HepG2 (cell line): ENCODE measurements around the gene FHIT. TPM values are rescaled to one million over a fixed set of nuclear protein-coding genes. Genes with fewer than 3 reads are reported as not detected.

Source experiments
- ATAC-seq: fragments of 200-7000 bp; cut with Tn5 transposase; 3 replicates; pipeline ENCODE4 v1.9.1; 2020; ENCODE audit warnings: mild to moderate bottlenecking, moderate library complexity
- BruUV-seq: library from RNA; stranded (reverse); fragments of 400-500 nt; replicated peaks from 2 replicates; lab custom pipeline; 2021; lab: Mats Ljungman, UMichigan
- CTCF ChIA-PET: fragments of 300-600 bp; formaldehyde crosslinking; extraction: SDS; loops from one replicate; lab custom pipeline; 2021; ENCODE audit warnings: low total read pairs, inconsistent platforms, low intra/inter-chr PET ratio; lab: Yijun Ruan, JAX
- POLR2A ChIA-PET: fragments of 350-600 bp; sonication (Branson Sonifier 250); formaldehyde crosslinking; loops from one replicate; lab custom pipeline; 2020; ENCODE audit warnings: antibody characterized with exemption, inconsistent platforms; lab: Yijun Ruan, JAX
- DNase-seq: peaks from one replicate; pipeline ENCODE4 v3.0.0-alpha.2; 2015; ENCODE audit warnings: low spot score
- FAIRE-seq: peaks from 3 replicates; lab custom pipeline; 2011; peaks lifted over from hg19 to GRCh38; lab: Jason Lieb, UNC
- H2AFZ ChIP-seq: one replicate; pipeline ENCODE4 v1.6.1; 2011; ENCODE audit warnings: low read length, inconsistent platforms
- H3K27ac ChIP-seq: fragments of 300-600 bp; 3 replicates; pipeline ENCODE4 v1.8.0; 2011; ENCODE audit warnings: mixed run types, mild to moderate bottlenecking, mixed read lengths, low read length, inconsistent platforms; ENCODE audit not compliant: insufficient read depth; ENCODE audit errors: extremely low read length
- H3K27me3 ChIP-seq, 2 experiments: fragments of 200-600 bp in 1 of 2; 2 replicates in 1 of 2; 3 replicates in 1 of 2; pipeline versions ENCODE4 v1.6.0 to v1.8.0; 2011; ENCODE audit warnings: low read length in 2 of 2, mild to moderate bottlenecking in 2 of 2, moderate library complexity in 2 of 2, inconsistent platforms in 1 of 2; ENCODE audit not compliant: insufficient read depth in 2 of 2, control insufficient read depth in 1 of 2
- H3K36me3 ChIP-seq, 2 experiments: fragments of 200-600 bp in 1 of 2; replicated peaks in 1 of 2; 2 replicates in 1 of 2; 3 replicates in 1 of 2; pipeline versions ENCODE4 v1.5.1 to v1.8.0; 2011; ENCODE audit warnings: low read length in 2 of 2, inconsistent platforms in 1 of 2; ENCODE audit not compliant: insufficient read depth in 2 of 2, control insufficient read depth in 1 of 2
- H3K4me1 ChIP-seq: 2 replicates; pipeline ENCODE4 v1.5.1; 2012; ENCODE audit warnings: low read length, inconsistent platforms; ENCODE audit not compliant: insufficient read depth
- H3K4me2 ChIP-seq: 2 replicates; pipeline ENCODE4 v1.6.0; 2011; ENCODE audit warnings: low read depth, low read length, inconsistent platforms
- H3K4me3 ChIP-seq, 3 experiments: fragments of 200-600 bp in 1 of 3; sonication (generic), shearing (Covaris generic) in 1 of 3; replicated peaks in 1 of 3; 2 replicates each; pipeline ENCODE4 v1.5.1; 2011 to 2016; ENCODE audit warnings: low read length in 3 of 3, inconsistent platforms in 2 of 3, low read depth in 2 of 3, mild to moderate bottlenecking in 2 of 3, control low read depth in 1 of 3, mixed read lengths in 1 of 3; ENCODE audit not compliant: insufficient read depth in 1 of 3
- H3K79me2 ChIP-seq: one replicate; pipeline ENCODE4 v1.6.1; 2011; ENCODE audit warnings: low read length, inconsistent platforms; ENCODE audit not compliant: insufficient read depth
- H3K9ac ChIP-seq: 2 replicates; pipeline ENCODE4 v1.6.0; 2011; ENCODE audit warnings: mild to moderate bottlenecking, low read depth, low read length, inconsistent platforms; ENCODE audit not compliant: insufficient read depth
- H3K9me3 ChIP-seq: 2 replicates; pipeline ENCODE4 v1.5.1; 2012; ENCODE audit warnings: mild to moderate bottlenecking, low read length
- H4K20me1 ChIP-seq: 2 replicates; pipeline ENCODE4 v1.6.0; 2011; ENCODE audit warnings: inconsistent platforms, mild to moderate bottlenecking, low read length, moderate library complexity; ENCODE audit not compliant: insufficient read depth
- BCL3 ChIP-seq: sonication (generic); formaldehyde crosslinking; IDR thresholded peaks from 2 replicates; pipeline ENCODE4 v1.5.1; 2020; ENCODE audit warnings: mild to moderate bottlenecking, missing genetic modification reagents, moderate library complexity
- CHD4 ChIP-seq: fragments of 200-600 bp; sonication (generic); IDR thresholded peaks from 2 replicates; pipeline ENCODE4 v1.7.0; 2017; ENCODE audit warnings: mild to moderate bottlenecking, low read length, borderline replicate concordance
- DNMT3B ChIP-seq: conservative IDR thresholded peaks from 2 replicates; pipeline ENCODE4 v1.6.1; 2016; ENCODE audit warnings: missing biosample characterization, control low read depth
- HMGXB4 ChIP-seq, 2 experiments: sonication (generic) in 1 of 2; formaldehyde crosslinking in 1 of 2; IDR thresholded peaks; 2 replicates each; pipeline versions ENCODE4 v1.4.0 to v1.6.1; 2018 to 2020; ENCODE audit warnings: missing genetic modification reagents in 2 of 2, borderline replicate concordance in 1 of 2, low read depth in 1 of 2, mild to moderate bottlenecking in 1 of 2, missing biosample characterization in 1 of 2
- MLX ChIP-seq: IDR thresholded peaks from 2 replicates; pipeline ENCODE4 v1.6.1; 2016
- SCMH1 ChIP-seq: sonication (generic); formaldehyde crosslinking; IDR thresholded peaks from 2 replicates; pipeline ENCODE4 v1.9.0; 2021; ENCODE audit warnings: missing genetic modification reagents, mild to moderate bottlenecking, borderline replicate concordance
- TFAP4 ChIP-seq: sonication (generic); IDR thresholded peaks from 2 replicates; pipeline ENCODE4 v1.6.1; 2016; ENCODE audit warnings: low read depth, borderline replicate concordance
- TRAFD1 ChIP-seq: sonication (generic); formaldehyde crosslinking; IDR thresholded peaks from 2 replicates; pipeline ENCODE4 v1.5.1; 2020; ENCODE audit warnings: missing genetic modification reagents, mild to moderate bottlenecking, borderline replicate concordance
- XRCC5 ChIP-seq: fragments of 200-400 bp; formaldehyde crosslinking; optimal IDR thresholded peaks from 2 replicates; pipeline ENCODE3; 2017; ENCODE audit warnings: mild to moderate bottlenecking, low read length
- ZNF281 ChIP-seq: sonication (generic); formaldehyde crosslinking; IDR thresholded peaks from 2 replicates; pipeline ENCODE4 v1.4.0; 2020; ENCODE audit warnings: missing genetic modification reagents, borderline replicate concordance
- ZNF460 ChIP-seq: sonication (generic); formaldehyde crosslinking; IDR thresholded peaks from 2 replicates; pipeline ENCODE4 v1.5.1; 2020; ENCODE audit warnings: missing genetic modification reagents, mild to moderate bottlenecking, borderline replicate concordance
- ZNF512 ChIP-seq: sonication (generic); formaldehyde crosslinking; IDR thresholded peaks from 2 replicates; pipeline ENCODE4 v1.4.0; 2020; ENCODE audit warnings: mild to moderate bottlenecking, missing genetic modification reagents
- ZNF713 ChIP-seq: sonication (generic); formaldehyde crosslinking; IDR thresholded peaks from 2 replicates; pipeline ENCODE4 v1.4.0; 2020; ENCODE audit warnings: mild to moderate bottlenecking, missing genetic modification reagents
- WGBS: methylation state at CpG from one replicate; pipeline ENCODE4 v1.1.6; 2017; ENCODE audit warnings: low lambda C conversion rate; 5-methylcytosine and 5-hydroxymethylcytosine counted together
- in situ Hi-C: cut with HindIII; loops from 2 replicates; pipeline ENCODE4 v1.10.0; 2017; ENCODE audit warnings: low pct_unique_long_range_greater_than_20kb; ENCODE audit not compliant: extremely low pct_ligation_motif_present
- intact Hi-C: fragments of 100-400 bp; cut with micrococcal nuclease; formaldehyde crosslinking; loops from one replicate; pipeline ENCODE4 v1.10.0; 2022; ENCODE audit not compliant: unreplicated experiment
- polyA plus RNA-seq, 8 experiments: library from polyadenylated mRNA; depleted of rRNA in 3 of 8; stranded (reverse) in 7 of 8; unstranded in 1 of 8; fragments of >200 nt; fragmentation: Illumina TruSeq in 4 of 8; extraction: Trizol in 4 of 8; gene quantifications; 2 replicates each; pipeline versions ENCODE4 v1.2.1 to v1.2.3, GENCODE V29; 2011 to 2016; ENCODE audit warnings: low read depth in 4 of 8, missing spikeins in 1 of 8, mixed read lengths in 1 of 8; ENCODE audit not compliant: insufficient read depth in 1 of 8
- total RNA-seq, 5 experiments: library from RNA; depleted of rRNA; stranded (reverse); fragments of >200 nt; fragmentation: Illumina TruSeq; extraction: Trizol; gene quantifications; 2 replicates each; pipeline ENCODE4 v1.2.3, GENCODE V29; 2016; ENCODE audit warnings: low read depth in 1 of 5

The FHIT gene
- total and polyA plus RNA-seq, 2 of the 13 experiments (the other 11 are each of a cell fraction or from before 2014, with no cell fraction given), result 4.0 to 4.6 TPM

- no peak for FAIRE-seq
- ChIA-PET POLR2A (no interaction called here), CTCF (no interaction called here)
- no peaks in the 10 kb centered on the region for H4K20me1 ChIP-seq
- no peak for ATAC-seq
- no peak overlapping the region for H2AFZ ChIP-seq
- H3K9me3 ChIP-seq, result no peaks in the 10 kb centered on the region
- no peak overlapping the region for H3K4me2 ChIP-seq
- no peak for DNase-seq
- no peak overlapping the region for H3K27ac ChIP-seq
- no peaks in the 10 kb centered on the region for H3K36me3 ChIP-seq
- in situ Hi-C loops, result no loop called here
- no peaks in the 10 kb centered on the region for H3K4me1 ChIP-seq
- H3K79me2 ChIP-seq, result no peaks in the 10 kb centered on the region
- H3K27me3 ChIP-seq, result no peaks in the 10 kb centered on the region
- BruUV-seq, result no TSS peak
- no peak overlapping the region for H3K4me3 ChIP-seq
- WGBS, result 49% methylated on average over 2 of the region's 2 CpGs
- intact Hi-C loops, result no loop called here
- H3K9ac ChIP-seq, result no peak overlapping the region
- TF ChIP-seq XRCC5 (no peak), ZNF512 (CRISPR knock-in tag) (no peak), MLX (no peak), CHD4 (no peak), DNMT3B (CRISPR knock-in tag) (no peak), BCL3 (CRISPR knock-in tag) (no peak), ZNF281 (CRISPR knock-in tag) (no peak), ZNF713 (CRISPR knock-in tag) (no peak), ZNF460 (CRISPR knock-in tag) (no peak), SCMH1 (CRISPR knock-in tag) (no peak), TFAP4 (no peak), HMGXB4 (CRISPR knock-in tag; IDR thresholded peaks at IDR 0.05; ENCODE audit: borderline replicate concordance in 1 of 2, low read depth in 1 of 2) (no peak), TRAFD1 (CRISPR knock-in tag) (no peak)
Measured at GRCh38 chr3:60675424-60675823, 575.8 kb downstream of the FHIT start.
